ENCODE measurements around the gene CRIP3.

GRCh38 chr6:43284991-43285781, 23.4 kb downstream of the CRIP3 start:
- no peak for TF ChIP-seq POLR2AphosphoS5 (IDR thresholded peaks at IDR 0.05; ENCODE audit: low read depth, low read length)
- TF ChIP-seq TP53 (CRISPR knock-in tag; conservative IDR thresholded peaks at IDR 0.05) = no peak
- no peak for TF ChIP-seq TMF1 (CRISPR knock-in tag; IDR thresholded peaks at IDR 0.05; ENCODE audit: low read depth)
- no peak for TF ChIP-seq POLR2A (IDR thresholded peaks at IDR 0.05; ENCODE audit: insufficient read depth in 1 of 2, low read depth in 2 of 2, low read length in 2 of 2)
- TF ChIP-seq ZBTB20 (CRISPR knock-in tag; IDR thresholded peaks at IDR 0.05; ENCODE audit: borderline replicate concordance, low read depth) = no peak
- no peak for TF ChIP-seq SRF (IDR thresholded peaks at IDR 0.05; ENCODE audit: low read depth, low read length)
